PC-3 (cell line): Measurements from ENCODE around the gene L1CAM. TPM values are rescaled to one million over a fixed set of nuclear protein-coding genes. Genes with fewer than 3 reads are reported as not detected.

Source experiments
- ATAC-seq: fragments of 200-7000 bp; cut with Tn5 transposase; 2 replicates; pipeline ENCODE4 v1.9.1; 2020; ENCODE audit warnings: mild to moderate bottlenecking, moderate library complexity
- BruUV-seq: library from RNA; stranded (reverse); fragments of 400-500 nt; replicated peaks from 2 replicates; lab custom pipeline; 2021; lab: Mats Ljungman, UMichigan
- CTCF ChIA-PET: fragments of 300-600 bp; sonication (Branson Sonifier 250); formaldehyde crosslinking; loops from one replicate; lab custom pipeline; 2022; ENCODE audit warnings: antibody characterized with exemption; lab: Charles Lee
- POLR2A ChIA-PET: fragments of 300-600 bp; sonication (Branson Sonifier 250); formaldehyde crosslinking; loops from one replicate; lab custom pipeline; 2022; ENCODE audit warnings: antibody characterized with exemption; ENCODE audit not compliant: unreplicated experiment; lab: Charles Lee
- DNase-seq: peaks from one replicate; pipeline ENCODE4 v3.0.0-alpha.2; 2015
- H2AFZ ChIP-seq: fragments of 300-600 bp; sonication (generic); 2 replicates; pipeline ENCODE4 v1.6.0; 2016; ENCODE audit warnings: antibody characterized with exemption, low read length
- H3F3A ChIP-seq: fragments of 300-600 bp; sonication (generic); one replicate; pipeline ENCODE4 v1.6.0; 2017; ENCODE audit warnings: antibody characterized with exemption, low read length, control low read depth, mild to moderate bottlenecking; ENCODE audit not compliant: unreplicated experiment
- H3K27ac ChIP-seq: fragments of 300-600 bp; sonication (generic); 2 replicates; pipeline ENCODE4 v1.5.1; 2016; ENCODE audit warnings: mild to moderate bottlenecking, low read length
- H3K27me3 ChIP-seq: fragments of 300-600 bp; sonication (generic); 2 replicates; pipeline ENCODE4 v1.6.1; 2016; ENCODE audit warnings: low read length, mixed read lengths
- H3K36me3 ChIP-seq: fragments of 300-600 bp; sonication (generic); 2 replicates; pipeline ENCODE4 v1.6.1; 2016; ENCODE audit warnings: low read depth, mixed run types, low read length, mixed read lengths
- H3K4me1 ChIP-seq: fragments of 300-600 bp; sonication (generic); 2 replicates; pipeline ENCODE4 v1.5.1; 2016; ENCODE audit warnings: low read length; ENCODE audit not compliant: insufficient read depth
- H3K4me2 ChIP-seq: fragments of 300-600 bp; sonication (generic); 2 replicates; pipeline ENCODE4 v1.6.0; 2016; ENCODE audit warnings: low read length
- H3K4me3 ChIP-seq: fragments of 300-600 bp; sonication (generic); 2 replicates; pipeline ENCODE4 v1.5.1; 2016; ENCODE audit warnings: mild to moderate bottlenecking, low read length, mixed read lengths
- H3K79me2 ChIP-seq: fragments of 300-600 bp; sonication (generic); 2 replicates; pipeline ENCODE4 v1.6.1; 2017; ENCODE audit warnings: low read length, mixed read lengths
- H3K9ac ChIP-seq: fragments of 300-600 bp; sonication (generic); 2 replicates; pipeline ENCODE4 v1.6.0; 2016; ENCODE audit warnings: mild to moderate bottlenecking, low read length
- H3K9me2 ChIP-seq: fragments of 300-600 bp; sonication (generic); replicated peaks from 2 replicates; pipeline ENCODE4 v1.6.1; 2016; ENCODE audit warnings: mixed run types, low read length, mixed read lengths
- H3K9me3 ChIP-seq: fragments of 300-600 bp; sonication (generic); 2 replicates; pipeline ENCODE4 v1.6.1; 2016; ENCODE audit warnings: low read length, mixed read lengths
- H4K20me1 ChIP-seq: fragments of 300-600 bp; sonication (generic); 2 replicates; pipeline ENCODE4 v1.6.1; 2016; ENCODE audit warnings: low read length, mixed read lengths
- EZH2 ChIP-seq: fragments of 300-600 bp; sonication (generic); IDR thresholded peaks from one replicate; pipeline ENCODE4 v1.6.1; 2017; ENCODE audit warnings: antibody characterized with exemption, mild to moderate bottlenecking, low read length; ENCODE audit not compliant: unreplicated experiment
- EZH2phosphoT487 ChIP-seq: fragments of 300-600 bp; sonication (generic); IDR thresholded peaks from 2 replicates; pipeline ENCODE4 v1.6.1; 2018; ENCODE audit warnings: mild to moderate bottlenecking, antibody characterized with exemption, low read length, borderline replicate concordance
- intact Hi-C: fragments of 100-400 bp; cut with micrococcal nuclease; formaldehyde crosslinking; loops from 2 replicates; pipeline ENCODE4 v1.9.0; 2023
- total RNA-seq: library from RNA; depleted of rRNA; stranded (reverse); fragments of >200 nt; gene quantifications from 2 replicates; pipeline ENCODE4 v1.2.3, GENCODE V29; 2014
- TF ChIP-seq, protein P1 (sequence below): fragments of 300-600 bp; sonication (generic); conservative IDR thresholded peaks from 2 replicates; pipeline ENCODE4 v1.5.1; 2017; ENCODE audit warnings: antibody characterized with exemption, low read depth, mild to moderate bottlenecking, low read length

The L1CAM gene
- total RNA-seq, 1 experiment from 2014 or later, result 5.2 TPM

DNA sequence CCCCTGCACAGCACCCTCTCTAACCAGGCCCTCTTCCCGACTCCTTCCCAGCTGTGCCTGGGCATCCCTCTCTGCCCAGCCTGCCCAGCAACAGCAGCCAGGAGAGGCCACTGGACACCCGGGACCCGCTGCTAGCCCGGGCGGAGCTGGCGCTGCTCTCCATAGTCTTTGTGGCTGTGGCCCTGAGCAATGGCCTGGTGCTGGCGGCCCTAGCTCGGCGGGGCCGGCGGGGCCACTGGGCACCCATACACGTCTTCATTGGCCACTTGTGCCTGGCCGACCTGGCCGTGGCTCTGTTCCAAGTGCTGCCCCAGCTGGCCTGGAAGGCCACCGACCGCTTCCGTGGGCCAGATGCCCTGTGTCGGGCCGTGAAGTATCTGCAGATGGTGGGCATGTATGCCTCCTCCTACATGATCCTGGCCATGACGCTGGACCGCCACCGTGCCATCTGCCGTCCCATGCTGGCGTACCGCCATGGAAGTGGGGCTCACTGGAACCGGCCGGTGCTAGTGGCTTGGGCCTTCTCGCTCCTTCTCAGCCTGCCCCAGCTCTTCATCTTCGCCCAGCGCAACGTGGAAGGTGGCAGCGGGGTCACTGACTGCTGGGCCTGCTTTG, 19.6 kb upstream of the L1CAM start:
- H3K4me2 ChIP-seq, result no peak overlapping the region
- H3K9ac ChIP-seq, result no peak overlapping the region
- no peaks in the 10 kb centered on the region for H3K9me3 ChIP-seq
- ATAC-seq, result no peak
- H4K20me1 ChIP-seq, result no peaks in the 10 kb centered on the region
- H2AFZ ChIP-seq, result no peak overlapping the region
- DNase-seq, result no peak
- TF ChIP-seq, protein P1, sequence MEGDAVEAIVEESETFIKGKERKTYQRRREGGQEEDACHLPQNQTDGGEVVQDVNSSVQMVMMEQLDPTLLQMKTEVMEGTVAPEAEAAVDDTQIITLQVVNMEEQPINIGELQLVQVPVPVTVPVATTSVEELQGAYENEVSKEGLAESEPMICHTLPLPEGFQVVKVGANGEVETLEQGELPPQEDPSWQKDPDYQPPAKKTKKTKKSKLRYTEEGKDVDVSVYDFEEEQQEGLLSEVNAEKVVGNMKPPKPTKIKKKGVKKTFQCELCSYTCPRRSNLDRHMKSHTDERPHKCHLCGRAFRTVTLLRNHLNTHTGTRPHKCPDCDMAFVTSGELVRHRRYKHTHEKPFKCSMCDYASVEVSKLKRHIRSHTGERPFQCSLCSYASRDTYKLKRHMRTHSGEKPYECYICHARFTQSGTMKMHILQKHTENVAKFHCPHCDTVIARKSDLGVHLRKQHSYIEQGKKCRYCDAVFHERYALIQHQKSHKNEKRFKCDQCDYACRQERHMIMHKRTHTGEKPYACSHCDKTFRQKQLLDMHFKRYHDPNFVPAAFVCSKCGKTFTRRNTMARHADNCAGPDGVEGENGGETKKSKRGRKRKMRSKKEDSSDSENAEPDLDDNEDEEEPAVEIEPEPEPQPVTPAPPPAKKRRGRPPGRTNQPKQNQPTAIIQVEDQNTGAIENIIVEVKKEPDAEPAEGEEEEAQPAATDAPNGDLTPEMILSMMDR, result no peak
- TF ChIP-seq EZH2 (no peak), EZH2phosphoT487 (no peak)
- H3K4me3 ChIP-seq, result no peak overlapping the region
- intact Hi-C loops, result no loop called here
- H3K36me3 ChIP-seq, result no peaks in the 10 kb centered on the region
- CTCF ChIA-PET, result no interaction called here
- H3K27ac ChIP-seq, result no peak overlapping the region
- H3K9me2 ChIP-seq, result no peaks in the 10 kb centered on the region
- H3K27me3 ChIP-seq, result no peaks in the 10 kb centered on the region
- no peaks in the 10 kb centered on the region for H3F3A ChIP-seq
- no TSS peak for BruUV-seq
- POLR2A ChIA-PET, result no interaction called here
- no peaks in the 10 kb centered on the region for H3K79me2 ChIP-seq
- peaks cover 8% of the 10 kb centered on the region; the same call in 1 of the 2 replicates for H3K4me1 ChIP-seq

DNA sequence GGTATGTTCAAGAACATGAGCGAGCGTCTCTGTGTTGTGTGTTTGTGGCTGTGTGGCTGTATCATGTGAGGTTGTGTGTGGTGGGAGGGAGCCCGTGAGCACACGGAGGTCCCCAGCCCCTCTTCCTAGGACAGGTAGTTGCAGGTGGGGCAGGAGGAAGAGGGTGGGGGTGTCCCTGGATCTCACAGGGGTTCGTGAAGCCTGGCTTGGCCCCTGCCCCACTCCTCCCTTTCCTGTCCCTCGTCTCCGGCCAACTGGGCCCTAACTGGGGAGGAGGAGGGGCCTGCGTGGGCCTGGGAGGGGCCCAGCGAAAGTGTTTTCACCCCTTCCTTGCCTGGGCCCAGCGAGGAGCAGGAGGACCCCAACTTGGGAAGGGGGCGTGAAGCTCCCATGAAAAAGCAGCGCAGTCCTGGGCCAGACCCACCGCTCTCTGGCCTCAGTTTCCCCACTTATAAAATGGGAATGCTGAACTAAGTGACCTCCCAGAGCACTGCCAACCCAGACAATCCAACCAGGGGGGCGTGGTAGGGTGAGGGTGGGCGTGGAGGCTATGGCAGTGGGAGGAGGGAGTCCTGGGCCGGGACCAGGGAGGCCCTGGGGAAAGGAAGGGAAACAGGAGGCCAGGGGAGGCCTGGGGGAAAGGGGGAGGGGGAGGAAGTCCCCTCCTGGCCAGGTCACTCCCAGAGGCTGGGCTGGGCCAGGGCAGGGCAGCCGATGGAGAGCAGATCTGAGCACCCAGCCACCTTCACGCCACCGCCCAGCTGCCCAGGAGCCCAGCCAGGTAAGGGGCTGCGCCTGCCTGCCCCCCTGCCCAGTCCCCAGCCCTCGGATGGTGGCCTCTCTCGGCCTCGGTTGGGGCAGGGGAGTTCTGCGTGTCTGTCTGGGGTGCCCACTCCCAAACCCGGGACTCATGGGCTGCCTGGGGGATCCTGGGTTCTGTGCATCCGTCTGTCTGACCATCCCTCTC, 18.3 kb upstream of the L1CAM start, which contains the start of gene AVPR2:
TSS of gene AVPR2 (plus strand) at position 683 of the 967 bp plus-strand sequence. CDS start 473 bp downstream, outside the sequence.
- intact Hi-C loops, result no loop called here
- H3K27ac ChIP-seq, result no peak within 1 kb of the TSS
- no peaks in the 10 kb centered on the region for H3K79me2 ChIP-seq
- ChIA-PET CTCF (no interaction called here), POLR2A (no interaction called here)
- no TSS peak for BruUV-seq
- no peaks in the 10 kb centered on the region for H4K20me1 ChIP-seq
- H3K9me2 ChIP-seq, result no peaks in the 10 kb centered on the region
- no peaks in the 10 kb centered on the region for H3K27me3 ChIP-seq
- H3F3A ChIP-seq, result no peaks in the 10 kb centered on the region
- DNase-seq (no peak), ATAC-seq (no peak)
- H3K36me3 ChIP-seq, result no peaks in the 10 kb centered on the region
- TF ChIP-seq EZH2phosphoT487, result no peak
- TF ChIP-seq EZH2, result no peak
- TF ChIP-seq, protein P1, result no peak
- H3K4me3 ChIP-seq, result no peak within 1 kb of the TSS
- no peak within 1 kb of the TSS for H2AFZ ChIP-seq
- H3K4me1 ChIP-seq, result peaks cover 9% of the 10 kb centered on the region; the same call in 1 of the 2 replicates
- H3K4me2 ChIP-seq, result no peak within 1 kb of the TSS
- no peaks in the 10 kb centered on the region for H3K9me3 ChIP-seq
- no peak within 1 kb of the TSS for H3K9ac ChIP-seq
